ENCODE results near the gene SCCPDH.

The SCCPDH gene

DNA sequence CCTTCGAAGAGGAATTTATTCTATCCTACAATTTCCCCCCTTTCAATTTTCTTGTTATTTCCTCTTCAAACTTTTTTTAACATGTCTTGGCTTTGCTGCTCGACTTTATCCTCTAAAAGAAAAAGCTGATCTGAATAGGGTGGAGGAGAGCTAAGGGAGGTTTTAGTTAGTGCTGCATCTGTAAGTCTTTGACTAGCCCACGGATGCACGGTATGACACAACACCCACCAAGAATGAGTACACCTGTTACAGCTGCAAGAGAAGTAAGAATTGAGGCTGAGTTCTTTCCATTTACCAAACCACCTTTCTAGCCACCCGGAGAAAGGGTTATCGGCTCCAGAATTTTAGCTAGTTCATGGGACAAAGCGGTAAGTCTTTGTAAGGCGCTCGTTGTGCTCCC is 23.8 kb downstream of the SCCPDH start:
- no peak for DNase-seq (ENCODE audit: low read depth in 2 of 2, low spot score in 1 of 2)

DNA sequence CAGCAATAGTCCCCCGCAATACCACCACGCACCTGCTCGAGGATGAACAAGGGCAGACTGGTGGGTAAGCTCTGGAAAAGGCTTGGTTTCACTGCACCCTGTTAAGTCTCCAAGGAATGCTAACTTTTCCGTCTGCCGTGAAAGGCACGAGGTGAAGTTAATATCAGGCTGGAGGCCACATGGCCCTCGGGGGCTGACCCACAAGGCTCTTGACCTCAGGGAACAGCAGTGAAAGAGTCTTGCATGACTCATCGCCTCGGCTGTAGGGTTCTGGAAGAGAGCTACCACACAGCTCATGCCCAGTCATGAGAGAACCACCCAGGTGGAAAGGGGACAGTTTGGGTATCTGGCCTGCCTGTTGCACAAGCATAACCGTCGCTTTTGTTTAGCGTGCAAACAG is 24.7 kb downstream of the SCCPDH start:
- DNase-seq (ENCODE audit: low read depth in 2 of 2, low spot score in 1 of 2), result no peak

- no peak for DNase-seq (ENCODE audit: low read depth in 2 of 2, low spot score in 1 of 2)
Observed at GRCh38 chr1:246750752-246751151, 26.5 kb downstream of the SCCPDH start.

- peak; percentile 8 to 17 for DNase-seq (ENCODE audit: low read depth in 2 of 2, low spot score in 1 of 2)
Observed at GRCh38 chr1:246753670-246754535, 29.7 kb downstream of the SCCPDH start.

- no peak for DNase-seq (ENCODE audit: low read depth in 2 of 2, low spot score in 1 of 2)
Observed at GRCh38 chr1:246755419-246755818, 31.2 kb downstream of the SCCPDH start.

- no peak for DNase-seq (ENCODE audit: low read depth in 2 of 2, low spot score in 1 of 2)
Observed at GRCh38 chr1:246760422-246761347, 36.5 kb downstream of the SCCPDH start.

- DNase-seq (ENCODE audit: low read depth in 2 of 2, low spot score in 1 of 2), result no peak
Observed at GRCh38 chr1:246761396-246761795, 37.2 kb downstream of the SCCPDH start.

DNA sequence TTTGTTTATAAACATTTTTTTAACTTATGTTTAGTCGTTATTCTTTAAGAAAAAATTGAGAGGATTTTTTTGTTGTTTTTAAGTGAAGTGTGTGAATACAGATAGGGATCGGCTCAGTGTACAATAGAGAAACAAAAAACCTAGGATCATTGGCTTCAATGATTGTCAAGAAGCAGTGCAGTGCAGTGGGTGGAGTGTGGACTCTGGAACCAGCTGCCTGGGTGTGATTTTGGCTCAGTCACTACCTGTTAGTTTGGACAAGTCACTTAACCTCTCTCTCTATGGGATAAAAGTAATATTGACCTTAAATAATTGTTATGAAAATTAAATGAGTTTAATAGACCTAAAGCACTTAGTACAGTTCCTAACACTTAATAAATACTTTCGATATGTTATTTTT is 41.3 kb downstream of the SCCPDH start:
- no peak for DNase-seq (ENCODE audit: low read depth in 2 of 2, low spot score in 1 of 2)

GRCh38 chr1:246768403-246769020 is 44.3 kb downstream of the SCCPDH start:
- DNase-seq (ENCODE audit: low read depth in 2 of 2, low spot score in 1 of 2), result no peak

DNA sequence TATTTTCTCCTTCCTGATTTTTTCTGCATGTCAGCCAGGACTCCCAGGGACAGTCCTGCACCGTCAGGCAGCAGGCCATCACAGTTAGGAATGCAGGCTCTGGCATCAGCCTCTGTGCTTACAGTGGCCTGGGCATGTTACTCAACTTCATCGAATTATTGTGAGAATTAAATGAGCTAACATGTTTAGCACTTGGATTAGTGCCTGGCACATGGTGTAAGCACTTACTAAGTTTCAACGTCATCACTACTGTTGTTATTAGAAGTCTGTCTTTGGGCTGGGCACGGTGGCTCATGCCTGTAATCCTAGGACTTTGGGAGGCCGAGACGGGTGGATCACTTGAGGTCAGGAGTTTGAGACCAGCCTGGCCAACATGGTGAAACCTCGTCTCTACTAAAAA is 45.1 kb downstream of the SCCPDH start:
- DNase-seq (ENCODE audit: low read depth in 2 of 2, low spot score in 1 of 2), result no peak

DNA sequence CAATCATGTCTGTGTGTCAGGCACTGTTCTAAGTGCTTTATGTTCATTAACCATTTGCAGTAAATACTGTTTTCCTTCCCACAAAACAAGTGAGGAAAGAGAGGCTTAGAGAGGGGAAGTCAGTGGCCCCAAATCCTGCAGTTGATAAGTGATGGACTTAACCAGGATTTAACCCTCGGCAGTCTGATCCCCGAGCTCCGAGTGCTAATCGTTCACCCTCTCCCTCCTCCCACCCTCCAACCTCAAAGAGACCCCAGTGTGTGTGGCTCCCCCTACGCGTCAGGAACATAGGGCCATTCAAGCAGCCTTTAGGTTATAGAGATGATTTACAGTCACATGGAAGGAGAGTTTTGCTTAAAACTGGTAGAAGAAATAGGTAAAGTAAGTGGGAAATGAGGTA is 47.2 kb downstream of the SCCPDH start:
- no peak for DNase-seq (ENCODE audit: low read depth in 2 of 2, low spot score in 1 of 2)

DNA sequence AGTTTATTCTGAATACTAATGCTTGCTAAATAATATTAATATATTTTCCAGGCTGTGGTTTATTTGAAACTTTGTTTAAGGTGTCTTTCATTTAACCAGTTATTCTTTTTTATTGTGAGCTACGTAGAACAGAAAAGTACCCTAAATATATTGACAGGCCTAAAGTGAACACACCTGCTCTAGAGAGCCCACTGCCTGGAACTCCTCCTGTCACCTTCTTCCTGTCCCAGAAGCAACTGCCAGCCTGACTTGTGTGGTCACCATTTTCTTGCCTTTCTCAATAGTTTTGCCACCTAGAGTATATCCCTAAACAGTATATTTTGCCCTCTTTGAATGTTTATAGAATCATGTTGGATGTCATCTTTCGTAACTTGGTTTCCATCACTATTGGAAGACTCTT is 48.5 kb downstream of the SCCPDH start:
- DNase-seq (ENCODE audit: low read depth in 2 of 2, low spot score in 1 of 2), result no peak

- DNase-seq (ENCODE audit: low read depth in 2 of 2, low spot score in 1 of 2), result no peak
Observed at GRCh38 chr1:246773213-246773641, 49.0 kb downstream of the SCCPDH start.

DNA sequence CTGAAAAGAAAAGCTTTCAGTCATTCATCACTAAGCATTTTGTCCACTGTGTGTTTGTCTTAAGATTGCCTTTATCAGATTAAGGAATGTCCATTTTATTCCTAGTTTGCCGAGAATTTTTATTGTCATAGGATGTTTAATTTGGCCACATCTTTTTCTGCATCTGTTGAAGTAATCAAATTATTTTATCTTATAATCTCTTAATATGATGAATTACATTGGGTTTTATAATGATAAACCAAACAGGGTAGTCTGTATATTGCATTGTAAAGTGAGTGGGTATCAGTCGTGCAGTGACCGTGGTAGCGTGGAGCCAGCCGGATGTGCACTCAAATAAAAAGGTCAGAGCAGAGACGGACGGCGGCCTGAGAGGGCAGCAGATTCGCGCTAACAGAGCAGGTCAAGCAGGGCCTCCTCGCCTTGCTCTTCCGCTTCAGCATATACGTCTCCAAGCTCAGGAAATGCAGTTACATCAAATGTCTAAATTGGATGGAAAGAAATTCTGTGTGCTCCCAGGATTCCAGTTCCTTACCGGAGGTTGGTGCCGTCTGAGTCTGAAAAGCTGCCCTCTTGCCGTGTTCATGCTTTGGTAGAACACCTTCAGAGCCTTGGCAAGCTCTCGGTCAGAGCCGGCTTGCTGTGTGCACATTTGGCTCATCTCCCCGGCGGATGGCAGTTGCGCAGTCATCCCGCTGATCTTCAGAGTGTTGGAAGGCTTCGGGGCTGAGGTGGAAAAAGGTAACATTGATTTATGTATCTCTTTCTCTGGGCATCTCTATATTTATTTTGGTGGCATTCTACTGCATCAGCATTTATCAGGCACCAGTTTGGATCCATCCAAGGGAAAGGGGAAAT is 51.5 kb downstream of the SCCPDH start:
- DNase-seq (ENCODE audit: low read depth in 2 of 2, low spot score in 1 of 2), result no peak

GRCh38 chr1:246776923-246777322 is 52.7 kb downstream of the SCCPDH start:
- DNase-seq (ENCODE audit: low read depth in 2 of 2, low spot score in 1 of 2), result no peak

DNA sequence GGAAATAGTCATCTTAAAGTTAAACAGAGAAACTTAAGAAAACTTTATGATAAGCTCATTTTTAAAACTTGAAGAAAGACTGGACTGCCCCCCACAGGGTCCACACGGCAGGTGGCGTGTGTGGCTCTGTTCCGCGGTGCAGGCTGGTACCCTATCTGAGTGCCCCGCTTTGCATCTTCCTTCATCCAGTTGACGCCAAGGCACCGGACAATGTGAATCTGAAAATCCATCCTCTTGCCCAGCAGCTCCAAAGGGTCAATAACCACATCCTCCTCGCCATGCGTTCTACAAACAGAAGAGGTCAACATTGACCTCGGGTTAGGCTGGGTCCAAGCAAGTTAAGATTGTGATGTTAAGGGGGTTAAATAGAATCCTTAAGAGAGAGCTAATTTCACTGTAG is 54.5 kb downstream of the SCCPDH start:
- no peak for DNase-seq (ENCODE audit: low read depth in 2 of 2, low spot score in 1 of 2)

DNA sequence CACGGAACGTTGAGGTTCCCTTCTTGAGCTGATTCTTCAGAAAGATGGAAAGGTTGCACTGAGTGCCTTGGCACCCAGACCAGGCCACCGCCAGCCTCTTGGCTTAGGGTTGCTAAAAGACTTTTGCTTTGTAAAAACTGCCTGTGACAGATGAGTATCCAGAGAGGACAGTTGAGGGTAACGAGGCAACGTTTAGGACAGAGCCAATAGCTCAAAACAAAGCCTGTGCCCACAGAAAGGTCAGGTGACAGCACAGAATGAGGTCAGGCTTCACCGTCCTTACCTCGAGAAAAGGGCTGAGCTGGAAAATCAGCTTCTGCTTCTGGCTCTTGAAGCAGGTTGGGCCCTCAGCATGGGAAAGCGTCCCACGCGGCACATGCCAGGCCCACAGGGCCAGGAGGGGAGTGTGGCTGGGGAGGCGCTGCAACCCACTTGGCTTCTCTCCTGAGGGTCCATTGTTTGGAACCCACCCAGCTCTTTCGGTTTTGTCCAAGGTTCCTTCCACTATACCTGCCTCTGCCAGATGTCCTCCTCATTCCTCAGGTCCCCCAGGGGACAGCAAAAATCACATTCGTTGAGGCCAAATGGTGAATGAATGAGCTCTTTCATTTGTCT is 55.5 kb downstream of the SCCPDH start:
- no peak for DNase-seq (ENCODE audit: low read depth in 2 of 2, low spot score in 1 of 2)

GRCh38 chr1:246780264-246780663 is 56.1 kb downstream of the SCCPDH start:
- no peak for DNase-seq (ENCODE audit: low read depth in 2 of 2, low spot score in 1 of 2)

- no peak for DNase-seq (ENCODE audit: low read depth in 2 of 2, low spot score in 1 of 2)
Observed at GRCh38 chr1:246781212-246781611, 57.0 kb downstream of the SCCPDH start.
